OCI-LY7 (cell line): ENCODE results near the gene SMYD3. TPM values are rescaled to one million over a fixed set of nuclear protein-coding genes. Genes with fewer than 3 reads are reported as not detected.
"Not testable (repeated sequence)": the region's sequence is repeated elsewhere in the genome, so short reads cannot be mapped to it uniquely, and the experiment has no call there.

ENCODE experiments used
- BruUV-seq: library from RNA; stranded (reverse); fragments of 400-500 nt; replicated peaks from 2 replicates; lab custom pipeline; 2021; lab: Mats Ljungman, UMichigan
- CTCF ChIA-PET: fragments of 300-600 bp; sonication (Branson Sonifier 250); formaldehyde crosslinking; loops from one replicate; lab custom pipeline; 2022; ENCODE audit warnings: antibody characterized with exemption; ENCODE audit not compliant: unreplicated experiment; lab: Charles Lee
- POLR2A ChIA-PET: fragments of 300-600 bp; sonication (Branson Sonifier 250); formaldehyde crosslinking; loops from one replicate; lab custom pipeline; 2022; ENCODE audit warnings: antibody characterized with exemption; lab: Charles Lee
- DNase-seq: peaks from one replicate; pipeline ENCODE4 v3.0.0-alpha.2; 2015; ENCODE audit warnings: low spot score
- H2AFZ ChIP-seq: fragments of 200-600 bp; sonication (generic), shearing (Covaris generic); 2 replicates; pipeline ENCODE4 v1.6.1; 2014; ENCODE audit warnings: mild to moderate bottlenecking, antibody characterized with exemption, low read length, moderate library complexity
- H3K27ac ChIP-seq: fragments of 200-600 bp; sonication (generic); 2 replicates; pipeline ENCODE4 v1.5.1; 2014; ENCODE audit warnings: mixed run types, low read depth, mild to moderate bottlenecking, moderate library complexity, low read length, inconsistent platforms; ENCODE audit not compliant: poor library complexity, severe bottlenecking
- H3K36me3 ChIP-seq: fragments of 200-600 bp; sonication (generic); 2 replicates; pipeline ENCODE4 v1.6.1; 2014; ENCODE audit warnings: mild to moderate bottlenecking, antibody characterized with exemption, low read length, moderate library complexity, mixed read lengths; ENCODE audit not compliant: insufficient read depth
- H3K4me1 ChIP-seq: fragments of 200-600 bp; sonication (generic); 2 replicates; pipeline ENCODE4 v1.5.1; 2014; ENCODE audit warnings: mild to moderate bottlenecking, low read length; ENCODE audit not compliant: insufficient read depth, poor library complexity, severe bottlenecking
- H3K4me2 ChIP-seq: fragments of 200-600 bp; sonication (generic); 2 replicates; pipeline ENCODE4 v1.6.1; 2014; ENCODE audit warnings: mild to moderate bottlenecking, low read length
- H3K4me3 ChIP-seq: fragments of 200-600 bp; sonication (generic); 2 replicates; pipeline ENCODE4 v1.5.1; 2014; ENCODE audit warnings: mild to moderate bottlenecking, low read depth, low read length; ENCODE audit not compliant: poor library complexity, severe bottlenecking
- H3K79me2 ChIP-seq: fragments of 200-600 bp; sonication (generic); 2 replicates; pipeline ENCODE4 v1.6.1; 2016; ENCODE audit warnings: low read depth, mild to moderate bottlenecking, low read length, moderate library complexity, mixed read lengths; ENCODE audit not compliant: insufficient read depth
- H3K9me2 ChIP-seq: fragments of 200-600 bp; sonication (generic); 2 replicates; pipeline ENCODE4 v1.6.1; 2016; ENCODE audit warnings: mild to moderate bottlenecking, low read length, mixed read lengths; ENCODE audit not compliant: insufficient read depth
- H3K9me3 ChIP-seq: fragments of 200-600 bp; sonication (generic); 2 replicates; pipeline ENCODE4 v1.6.1; 2014; ENCODE audit warnings: mild to moderate bottlenecking, mixed run types, low read length, mixed read lengths
- H4K20me1 ChIP-seq: fragments of 200-600 bp; sonication (generic); 2 replicates; pipeline ENCODE4 v1.6.1; 2014; ENCODE audit warnings: mild to moderate bottlenecking, antibody characterized with exemption, low read length, moderate library complexity, mixed read lengths; ENCODE audit not compliant: insufficient read depth
- CTCF ChIP-seq: fragments of 200-600 bp; sonication (generic); conservative IDR thresholded peaks from 2 replicates; pipeline ENCODE4 v1.5.1; 2014; ENCODE audit warnings: mild to moderate bottlenecking, antibody characterized with exemption, low read length, moderate library complexity, mixed read lengths
- EZH2phosphoT487 ChIP-seq: fragments of 200-600 bp; sonication (generic); IDR thresholded peaks from 2 replicates; pipeline ENCODE4 v1.6.1; 2018; ENCODE audit warnings: low read depth, borderline replicate concordance, mild to moderate bottlenecking, mixed run types, antibody characterized with exemption, low read length, moderate library complexity, mixed read lengths
- intact Hi-C: fragments of 100-400 bp; cut with micrococcal nuclease; formaldehyde crosslinking; loops from one replicate; pipeline ENCODE4 v1.10.0; 2022; ENCODE audit not compliant: unreplicated experiment
- total RNA-seq, 2 experiments: library from RNA; depleted of rRNA in 1 of 2; stranded (reverse); fragments of >200 nt in 1 of 2; shearing (Covaris generic) in 1 of 2; gene quantifications; 2 replicates each; pipeline ENCODE4 v1.2.3, GENCODE V29; 2014 to 2022

SMYD3 gene
- total RNA-seq, 2 experiments from 2014 or later, result 28.9 to 34.5 TPM

GRCh38 chr1:246072456-246072955, 434.6 kb downstream of the SMYD3 start:
- no peak overlapping the region for H3K4me3 ChIP-seq
- no peaks in the 10 kb centered on the region for H4K20me1 ChIP-seq
- DNase-seq, result no peak
- no peaks in the 10 kb centered on the region for H3K79me2 ChIP-seq
- POLR2A ChIA-PET, result interaction anchor here (0.5 kb wide), 1 partner anchor 1242 kb away, joined by 3 read pairs; no protein-coding TSS in a partner anchor
- intact Hi-C loops, result no loop called here
- H3K9me2 ChIP-seq, result no peaks in the 10 kb centered on the region
- no peak overlapping the region for H3K4me2 ChIP-seq
- no peaks in the 10 kb centered on the region for H3K4me1 ChIP-seq
- CTCF ChIA-PET, result no interaction called here
- H3K27ac ChIP-seq, result no peak overlapping the region
- no TSS peak for BruUV-seq
- no peaks in the 10 kb centered on the region for H3K36me3 ChIP-seq
- no peak for TF ChIP-seq CTCF
- TF ChIP-seq EZH2phosphoT487, result no peak
- no peak overlapping the region for H2AFZ ChIP-seq
- H3K9me3 ChIP-seq, result no peaks in the 10 kb centered on the region

DNA sequence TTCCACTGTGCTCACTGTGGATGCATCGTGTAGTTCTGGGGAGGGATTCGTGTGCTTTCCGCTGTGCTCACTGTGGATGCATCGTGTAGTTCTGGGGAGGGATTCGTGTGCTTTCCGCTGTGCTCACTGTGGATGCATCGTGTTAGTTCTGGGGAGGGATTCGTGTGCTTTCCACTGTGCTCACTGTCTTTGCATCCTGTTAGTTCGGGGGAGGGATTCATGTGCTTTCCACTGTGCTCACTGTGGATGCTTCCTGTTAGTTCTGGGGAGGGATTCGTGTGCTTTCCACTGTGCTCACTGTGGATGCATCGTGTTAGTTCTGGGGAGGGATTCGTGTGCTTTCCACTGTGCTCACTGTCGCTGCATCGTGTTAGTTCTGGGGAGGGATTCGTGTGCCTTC, 435.1 kb downstream of the SMYD3 start:
- H3K36me3 ChIP-seq, CTCF ChIA-PET, BruUV-seq, DNase-seq, H3K27ac ChIP-seq, H3K4me3 ChIP-seq, H3K4me2 ChIP-seq, H3K4me1 ChIP-seq, H3K9me3 ChIP-seq, H3K79me2 ChIP-seq, H3K9me2 ChIP-seq, H4K20me1 ChIP-seq, POLR2A ChIA-PET, intact Hi-C loops, H2AFZ ChIP-seq: not testable (repeated sequence)

DNA sequence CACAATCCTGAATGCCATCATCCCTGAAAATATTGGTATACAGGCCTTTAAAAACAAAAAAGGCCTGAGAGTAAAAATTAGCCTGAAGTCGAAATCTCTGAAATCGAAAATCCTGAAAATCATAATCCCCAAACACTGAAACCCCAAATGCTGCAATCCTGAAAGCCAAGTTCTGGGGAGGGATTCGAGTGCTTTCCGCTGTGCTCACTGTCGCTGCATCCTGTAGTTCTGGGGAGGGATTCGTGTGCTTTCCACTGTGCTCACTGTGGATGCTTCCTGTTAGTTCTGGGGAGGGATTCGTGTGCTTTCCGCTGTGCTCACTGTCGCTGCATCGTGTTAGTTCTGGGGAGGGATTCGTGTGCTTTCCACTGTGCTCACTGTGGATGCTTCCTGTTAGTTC, 435.5 kb downstream of the SMYD3 start:
- H3K79me2 ChIP-seq, BruUV-seq, H3K9me3 ChIP-seq, H3K9me2 ChIP-seq, DNase-seq, intact Hi-C loops, H3K27ac ChIP-seq, H2AFZ ChIP-seq, CTCF ChIA-PET, H3K4me3 ChIP-seq, H3K4me2 ChIP-seq, POLR2A ChIA-PET, H3K4me1 ChIP-seq, H3K36me3 ChIP-seq, H4K20me1 ChIP-seq: not testable (repeated sequence)

GRCh38 chr1:246069581-246069980, 437.5 kb downstream of the SMYD3 start:
- intact Hi-C loops, result no loop called here
- no peaks in the 10 kb centered on the region for H4K20me1 ChIP-seq
- no peaks in the 10 kb centered on the region for H3K4me1 ChIP-seq
- no peak overlapping the region for H2AFZ ChIP-seq
- CTCF ChIA-PET, result no interaction called here
- no peak for DNase-seq
- no peaks in the 10 kb centered on the region for H3K36me3 ChIP-seq
- no peaks in the 10 kb centered on the region for H3K79me2 ChIP-seq
- no peak overlapping the region for H3K4me2 ChIP-seq
- H3K9me2 ChIP-seq, result no peaks in the 10 kb centered on the region
- BruUV-seq, result no TSS peak
- no peaks in the 10 kb centered on the region for H3K9me3 ChIP-seq
- H3K27ac ChIP-seq, result no peak overlapping the region
- TF ChIP-seq EZH2phosphoT487 (no peak), CTCF (no peak)
- no peak overlapping the region for H3K4me3 ChIP-seq
- POLR2A ChIA-PET, result no interaction called here
